Activated naive CD4-positive, alpha-beta T cell treated with anti-CD3 and anti-CD28 coated beads for 36 hours (primary cell): Measurements from ENCODE around the gene HMSD. TPM values are rescaled to one million over a fixed set of nuclear protein-coding genes. Genes with fewer than 3 reads are reported as not detected.
A peak's percentile ranks its signal among the peaks of the same experiment; 100 is the strongest.

Experiments
- CTCF ChIA-PET: fragments of 350-600 bp; sonication (Branson Sonifier 250); formaldehyde crosslinking; loops from one replicate; lab custom pipeline; 2021; ENCODE audit warnings: antibody characterized with exemption; lab: Charles Lee
- DNase-seq: peaks from one replicate; pipeline ENCODE4 v3.0.0-alpha.2; 2020
- H3K27ac Mint-ChIP-seq: one replicate; pipeline ENCODE4 v1.8.0; 2021; ENCODE audit warnings: mild to moderate bottlenecking, mixed read lengths
- H3K27me3 Mint-ChIP-seq: one replicate; pipeline ENCODE4 v1.8.0; 2021; ENCODE audit warnings: low read depth, mixed read lengths
- H3K36me3 Mint-ChIP-seq: one replicate; pipeline ENCODE4 v1.8.0; 2021; ENCODE audit warnings: low read depth, mixed read lengths
- H3K4me1 Mint-ChIP-seq: one replicate; pipeline ENCODE4 v1.8.0; 2021; ENCODE audit warnings: low read depth, mixed read lengths
- H3K4me3 Mint-ChIP-seq: one replicate; pipeline ENCODE4 v1.8.0; 2021; ENCODE audit warnings: mild to moderate bottlenecking, moderate library complexity, mixed read lengths
- H3K9me3 Mint-ChIP-seq: one replicate; pipeline ENCODE4 v1.8.0; 2021; ENCODE audit warnings: mixed read lengths
- intact Hi-C: fragments of 100-400 bp; cut with micrococcal nuclease; formaldehyde crosslinking; loops from one replicate; pipeline ENCODE4 v1.15.1; 2023
- total RNA-seq, 2 experiments: library from RNA; stranded (reverse); gene quantifications; one replicate each; pipeline ENCODE4 v1.2.3, GENCODE V29; 2021

Gene HMSD
- total RNA-seq, 2 experiments from 2014 or later, result 25.0 to 31.7 TPM

DNA sequence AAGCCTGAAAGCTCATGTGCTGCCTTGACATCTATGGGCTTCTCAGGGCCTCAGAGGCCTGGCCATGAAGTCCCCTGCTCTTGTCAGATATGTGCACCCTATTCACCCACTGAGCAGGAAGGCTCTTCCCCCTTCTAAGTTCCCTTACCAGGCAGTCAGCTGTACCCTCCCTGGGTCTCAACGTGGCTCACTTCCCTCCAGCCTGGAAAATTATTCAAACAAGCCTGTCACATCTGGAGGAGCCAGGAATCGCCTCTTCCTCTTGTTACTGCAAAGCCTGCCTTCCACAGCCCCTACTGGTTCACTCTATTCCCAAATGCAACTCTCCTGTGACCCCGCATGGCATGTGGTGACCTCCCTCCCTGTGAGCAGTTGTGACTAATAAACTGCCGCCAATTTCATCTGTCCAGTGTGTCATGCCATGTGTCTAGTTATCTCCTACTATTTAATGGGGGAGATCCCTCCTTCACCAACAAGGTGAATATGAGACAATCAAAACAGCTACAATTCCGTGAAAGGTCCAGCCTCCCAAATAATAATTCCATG lies 12.4 kb downstream of the HMSD start:
- CTCF ChIA-PET, result interaction anchor here (0.9 to 5.7 kb wide), 4 partner anchors 8 to 64 kb away, joined by 3 to 55 read pairs (median 20); no protein-coding TSS in a partner anchor
- no peak overlapping the region for H3K27ac Mint-ChIP-seq

DNA sequence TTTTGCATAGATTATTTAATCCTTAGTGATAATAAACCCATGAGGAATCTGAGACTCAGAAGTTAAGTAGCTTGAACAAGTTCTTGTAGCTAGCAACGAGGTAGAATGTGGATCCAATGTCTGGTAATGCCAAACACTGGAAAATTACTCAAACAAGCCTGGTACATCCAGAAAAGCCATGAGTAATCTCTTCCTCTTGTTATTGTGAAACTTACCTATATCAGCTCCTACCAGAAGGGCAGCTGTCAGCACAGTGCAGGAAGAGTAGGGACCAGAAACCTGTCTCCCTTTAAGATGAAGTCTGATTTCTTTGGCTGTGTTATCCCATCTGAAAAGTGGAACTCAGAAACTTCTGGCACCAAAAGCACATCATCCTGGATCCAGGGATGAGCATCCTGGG lies 13.0 kb downstream of the HMSD start:
- no peaks in the 10 kb centered on the region for H3K9me3 Mint-ChIP-seq
- H3K4me3 Mint-ChIP-seq, result no peak overlapping the region
- intact Hi-C loops, result no loop called here
- H3K27me3 Mint-ChIP-seq, result peaks cover 14% of the 10 kb centered on the region
- H3K4me1 Mint-ChIP-seq, result peaks cover 13% of the 10 kb centered on the region
- CTCF ChIA-PET, result interaction anchor here (0.9 to 5.7 kb wide), 8 partner anchors 8 to 65 kb away, joined by 3 to 55 read pairs (median 9); no protein-coding TSS in a partner anchor
- H3K27ac Mint-ChIP-seq, result no peak overlapping the region
- H3K36me3 Mint-ChIP-seq, result no peaks in the 10 kb centered on the region
- no peak for DNase-seq

More for the DNA sequence above, 12.4 kb downstream of the HMSD start:
- DNase-seq, result no peak
- peaks cover 13% of the 10 kb centered on the region for H3K4me1 Mint-ChIP-seq
- H3K27me3 Mint-ChIP-seq, result peaks cover 18% of the 10 kb centered on the region
- no peaks in the 10 kb centered on the region for H3K9me3 Mint-ChIP-seq
- intact Hi-C loops, result no loop called here
- no peaks in the 10 kb centered on the region for H3K36me3 Mint-ChIP-seq
- no peak overlapping the region for H3K4me3 Mint-ChIP-seq

DNA sequence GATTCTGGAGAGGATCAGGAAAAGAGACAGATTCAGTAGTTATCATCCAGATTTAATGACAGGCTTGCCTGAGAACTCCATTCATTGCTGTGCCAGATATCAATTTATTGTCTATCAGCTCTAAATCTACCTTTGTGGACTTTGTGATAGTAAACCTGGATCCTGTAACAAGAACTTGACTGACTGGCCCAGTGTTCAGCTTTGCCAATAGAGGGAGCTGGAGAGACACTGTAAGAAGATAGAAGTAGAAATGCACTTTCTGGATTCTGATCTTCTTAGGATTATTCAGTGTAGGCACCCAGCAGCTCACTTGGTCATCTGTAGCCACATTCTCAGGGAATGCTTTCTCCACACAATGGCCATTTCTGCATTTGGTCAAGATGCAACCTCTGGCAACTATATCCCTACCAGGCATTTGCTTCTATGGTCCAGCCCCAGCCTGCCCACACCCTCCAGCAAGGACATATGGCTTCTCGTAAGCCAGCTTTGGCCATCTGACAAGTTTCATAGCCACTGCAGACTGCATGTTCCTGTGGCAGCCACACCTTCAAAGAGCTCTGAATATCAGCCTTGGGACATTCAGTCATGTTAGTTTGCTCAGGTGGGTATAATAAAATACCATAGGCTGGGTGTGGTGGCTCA lies 14.6 kb downstream of the HMSD start:
- intact Hi-C loops, result loop anchor here (1.0 kb wide), 4 partner anchors 12 to 31 kb away; no protein-coding TSS in a partner anchor
- Mint-ChIP-seq H3K4me1 (peaks cover 16% of the 10 kb centered on the region), H3K27me3 (peaks cover 11% of the 10 kb centered on the region), H3K9me3 (no peaks in the 10 kb centered on the region), H3K4me3 (no peak overlapping the region), H3K27ac (no peak overlapping the region), H3K36me3 (no peaks in the 10 kb centered on the region)
- peak; percentile 70 for DNase-seq
- CTCF ChIA-PET, result interaction anchor here (0.7 to 5.7 kb wide), 22 partner anchors 9 to 453 kb away, joined by 3 to 55 read pairs (median 4); no protein-coding TSS in a partner anchor

DNA sequence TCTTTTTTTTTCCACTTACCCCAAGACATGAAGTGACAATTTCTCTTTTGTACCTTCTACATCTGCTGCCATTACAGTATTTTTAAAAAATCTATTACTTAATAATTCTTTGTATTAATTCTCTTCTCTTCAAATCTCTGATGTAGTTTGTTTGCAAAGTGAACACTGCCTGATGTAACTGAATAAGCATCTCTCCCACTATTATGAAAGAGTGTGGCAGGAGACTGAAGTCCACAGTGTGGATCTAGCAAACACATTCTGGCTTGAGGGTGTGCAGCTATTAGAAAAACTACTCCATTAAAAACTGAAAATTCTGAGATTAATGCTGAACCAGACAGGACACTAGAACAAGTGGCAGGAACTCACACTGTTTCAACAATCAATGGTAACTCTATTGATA lies 15.8 kb downstream of the HMSD start:
- CTCF ChIA-PET, result interaction anchor here (0.6 to 5.7 kb wide), 7 partner anchors 10 to 30 kb away, joined by 3 to 55 read pairs (median 11); no protein-coding TSS in a partner anchor
- H3K27ac Mint-ChIP-seq, result no peak overlapping the region
- H3K9me3 Mint-ChIP-seq, result no peaks in the 10 kb centered on the region
- H3K27me3 Mint-ChIP-seq, result peaks cover 4% of the 10 kb centered on the region
- H3K36me3 Mint-ChIP-seq, result peaks cover 4% of the 10 kb centered on the region
- no peak for DNase-seq
- H3K4me1 Mint-ChIP-seq, result peaks cover 26% of the 10 kb centered on the region
- no peak overlapping the region for H3K4me3 Mint-ChIP-seq
- intact Hi-C loops, result no loop called here

DNA sequence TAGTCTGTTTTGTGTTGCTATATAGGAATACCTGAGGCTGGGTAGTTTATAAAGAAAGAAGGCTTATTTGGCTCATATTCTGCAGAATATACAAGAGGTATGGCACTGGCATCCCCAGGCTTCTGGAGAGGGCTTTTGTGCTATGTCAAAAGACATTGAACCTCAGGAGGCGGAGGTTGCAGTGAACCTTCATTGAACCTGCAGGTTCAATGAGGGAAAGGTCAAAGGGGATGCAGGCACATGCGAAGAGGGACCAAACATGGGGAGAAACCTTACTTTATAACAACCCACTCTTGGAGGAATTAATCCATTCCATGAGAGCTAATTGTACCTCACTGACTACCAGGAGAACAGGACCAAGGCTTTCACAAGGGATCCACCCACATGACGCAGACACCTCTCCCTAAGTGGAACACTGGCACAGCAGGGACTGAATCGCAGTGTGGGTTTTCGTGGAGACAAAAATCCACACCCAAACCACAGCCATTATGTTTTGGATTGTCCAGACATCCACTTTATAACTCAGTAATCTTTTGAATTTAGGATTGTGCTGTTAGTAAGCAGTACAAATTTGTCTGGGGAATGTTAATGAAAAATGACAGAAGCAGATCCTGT lies 16.7 kb downstream of the HMSD start:
- Mint-ChIP-seq H3K4me3 (no peak overlapping the region), H3K27me3 (no peaks in the 10 kb centered on the region), H3K4me1 (peaks cover 30% of the 10 kb centered on the region), H3K9me3 (no peaks in the 10 kb centered on the region), H3K36me3 (peaks cover 4% of the 10 kb centered on the region), H3K27ac (no peak overlapping the region)
- CTCF ChIA-PET, result interaction anchor here (0.6 to 3.7 kb wide), 2 partner anchors 14 to 31 kb away, joined by 3 to 20 read pairs; no protein-coding TSS in a partner anchor
- no peak for DNase-seq
- intact Hi-C loops, result no loop called here

DNA sequence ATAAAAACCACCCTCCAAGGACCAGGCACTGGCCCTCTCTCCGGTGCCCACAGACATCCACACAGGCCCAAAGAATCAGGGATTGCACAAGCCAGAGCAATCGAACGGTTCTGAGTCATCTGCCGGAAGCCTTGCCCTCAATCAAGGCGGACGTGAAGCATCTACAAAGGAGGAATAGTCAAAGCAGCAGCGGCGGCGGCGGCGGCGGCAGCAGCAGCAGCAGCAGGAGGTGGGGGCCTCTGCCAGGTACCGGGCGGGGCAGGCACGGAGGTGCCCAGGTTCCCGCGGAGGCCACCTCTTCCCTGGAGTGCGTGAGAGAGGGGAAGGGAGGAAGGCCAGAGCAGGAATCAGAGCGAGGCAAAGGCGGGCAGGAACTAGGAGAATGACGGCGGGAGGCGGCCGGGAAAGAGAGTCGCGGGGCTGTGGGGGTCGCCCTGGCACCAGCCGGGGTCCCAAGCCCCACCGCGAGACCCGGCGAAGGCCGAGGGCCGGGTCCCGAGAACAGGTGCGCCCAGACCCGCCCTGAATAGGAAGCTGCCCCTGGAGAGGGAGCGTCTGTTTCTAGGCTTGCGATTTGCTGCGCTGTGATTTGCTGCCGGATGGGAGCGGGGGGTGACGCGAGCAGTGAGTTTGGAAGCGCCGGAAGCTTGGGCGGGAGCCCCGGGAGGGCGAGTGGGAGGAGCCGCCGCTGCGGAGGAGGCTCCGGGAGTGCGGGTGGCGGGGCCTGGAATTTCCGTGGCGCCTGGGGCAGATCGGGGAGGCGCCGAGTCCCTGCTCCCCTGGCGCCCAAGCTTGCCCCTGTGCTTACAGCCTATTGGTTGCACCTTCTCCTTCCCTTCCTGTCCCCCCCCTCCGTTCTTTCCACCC lies 21.1 kb downstream of the HMSD start, which contains the start of gene SERPINB8:
SERPINB8 (plus strand) TSS at position 140 of the 867 bp plus-strand sequence. CDS start 8,228 bp downstream, outside the sequence.
- intact Hi-C loops, result loop anchor here (1.0 to 10.0 kb wide), 6 partner anchors 21 to 1785 kb away; partner anchors contain the start of genes HMSD, KDSR, PIGN and RELCH
- Mint-ChIP-seq H3K27ac (peak within 1 kb of the TSS; percentile 97), H3K36me3 (peaks cover 4% of the 10 kb centered on the region), H3K27me3 (no peaks in the 10 kb centered on the region), H3K4me3 (peak within 1 kb of the TSS; percentile 93), H3K4me1 (peaks cover 35% of the 10 kb centered on the region), H3K9me3 (no peaks in the 10 kb centered on the region)
- DNase-seq, result peak; percentile 91
- CTCF ChIA-PET, result interaction anchor here (0.9 kb wide), 1 partner anchor 23 kb away, joined by 3 read pairs; no protein-coding TSS in a partner anchor

DNA sequence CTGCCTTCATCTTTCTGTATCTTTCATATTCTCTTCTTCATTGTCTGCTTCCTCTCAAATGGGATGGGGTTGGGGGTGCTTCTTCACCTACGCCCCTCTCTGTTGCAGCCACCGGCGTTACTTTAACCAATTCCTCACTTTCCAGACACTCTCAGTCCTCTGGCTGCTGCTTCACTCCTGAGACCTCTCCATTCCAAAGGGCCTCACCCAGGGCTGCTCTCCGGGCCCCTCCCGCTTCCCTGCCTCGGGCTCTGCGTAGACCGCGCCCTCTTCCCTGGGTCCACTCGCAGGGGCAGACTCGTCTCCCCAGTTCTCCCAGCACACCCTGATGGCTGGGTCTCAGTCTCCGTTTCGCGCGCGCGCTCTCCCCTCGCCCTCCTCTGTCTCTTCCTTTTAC lies 21.7 kb downstream of the HMSD start:
- peak overlapping the region; percentile 97 for H3K27ac Mint-ChIP-seq
- no peaks in the 10 kb centered on the region for H3K27me3 Mint-ChIP-seq
- H3K4me3 Mint-ChIP-seq, result peak overlapping the region; percentile 93
- peaks cover 35% of the 10 kb centered on the region for H3K4me1 Mint-ChIP-seq
- peaks cover 4% of the 10 kb centered on the region for H3K36me3 Mint-ChIP-seq
- intact Hi-C loops, result loop anchor here (1.0 to 10.0 kb wide), 6 partner anchors 22 to 1786 kb away; partner anchors contain the start of genes HMSD, KDSR, PIGN and RELCH
- no peak for DNase-seq
- CTCF ChIA-PET, result interaction anchor here (0.9 kb wide), 1 partner anchor 23 kb away, joined by 3 read pairs; no protein-coding TSS in a partner anchor
- no peaks in the 10 kb centered on the region for H3K9me3 Mint-ChIP-seq

DNA sequence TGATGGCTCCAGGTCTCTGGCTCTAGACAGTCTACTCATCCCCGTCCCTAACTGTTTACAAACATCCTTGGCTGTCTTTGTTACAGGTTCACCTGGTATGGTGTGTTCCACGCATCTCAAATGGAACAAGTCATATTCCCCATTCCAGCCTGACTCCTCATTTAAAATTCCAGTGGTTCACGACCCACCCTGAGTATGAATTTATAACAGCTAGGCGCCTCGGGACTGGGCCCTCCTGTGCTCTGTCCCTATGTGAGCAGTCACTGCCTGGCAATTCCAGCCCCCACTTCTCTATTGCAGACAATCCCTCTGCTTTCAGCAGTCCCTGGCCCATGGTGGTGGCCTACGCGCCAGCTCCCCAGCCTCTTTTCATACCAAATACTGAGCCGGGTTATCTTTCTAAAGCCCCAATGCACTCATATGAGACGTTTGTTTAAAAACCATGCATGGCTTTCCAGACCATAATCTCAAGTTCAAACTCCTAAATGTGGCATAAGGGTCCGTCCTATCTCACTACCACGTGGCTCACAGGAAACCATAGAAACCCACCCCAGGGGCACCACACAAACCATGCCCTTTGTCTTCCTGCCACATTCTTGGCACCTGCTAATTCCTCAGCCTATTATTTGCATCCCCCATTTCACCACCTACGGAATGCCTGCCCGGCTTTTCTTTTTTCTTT lies 22.4 kb downstream of the HMSD start:
- H3K27me3 Mint-ChIP-seq, result no peaks in the 10 kb centered on the region
- no peak for DNase-seq
- H3K36me3 Mint-ChIP-seq, result peaks cover 4% of the 10 kb centered on the region
- CTCF ChIA-PET, result no interaction called here
- H3K4me1 Mint-ChIP-seq, result peaks cover 35% of the 10 kb centered on the region
- peak overlapping the region; percentile 97 for H3K27ac Mint-ChIP-seq
- H3K4me3 Mint-ChIP-seq, result peak overlapping the region; percentile 93
- intact Hi-C loops, result loop anchor here (2.0 to 10.0 kb wide), 3 partner anchors 651 to 1787 kb away; partner anchors contain the start of genes PIGN and RELCH
- no peaks in the 10 kb centered on the region for H3K9me3 Mint-ChIP-seq

DNA sequence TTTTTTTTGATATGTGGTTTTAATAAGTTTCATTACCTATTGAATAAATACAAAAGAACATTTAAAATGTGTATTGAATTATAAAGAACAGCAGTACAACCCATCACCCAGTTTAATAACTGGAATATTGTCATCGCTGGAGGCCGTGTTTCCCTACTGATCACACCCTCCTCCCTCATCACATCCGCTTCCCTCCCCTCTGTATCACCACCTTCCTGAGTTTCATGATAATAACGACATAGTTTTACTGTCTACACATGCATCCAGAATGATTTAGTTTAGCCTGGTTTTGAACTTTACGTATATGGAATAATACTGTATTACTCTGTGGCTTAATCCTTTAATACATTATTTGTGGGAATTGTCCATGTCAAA lies 22.9 kb downstream of the HMSD start:
- Mint-ChIP-seq H3K36me3 (peaks cover 4% of the 10 kb centered on the region), H3K4me3 (no peak overlapping the region), H3K9me3 (no peaks in the 10 kb centered on the region), H3K27ac (no peak overlapping the region), H3K27me3 (no peaks in the 10 kb centered on the region), H3K4me1 (peaks cover 35% of the 10 kb centered on the region)
- DNase-seq, result no peak
- CTCF ChIA-PET, result interaction anchor here (0.6 to 1.0 kb wide), 2 partner anchors 8 to 129 kb away, joined by 3 to 4 read pairs; no protein-coding TSS in a partner anchor
- intact Hi-C loops, result loop anchor here (5.0 to 10.0 kb wide), 2 partner anchors 760 to 1787 kb away; partner anchors contain the start of genes PIGN and RELCH

DNA sequence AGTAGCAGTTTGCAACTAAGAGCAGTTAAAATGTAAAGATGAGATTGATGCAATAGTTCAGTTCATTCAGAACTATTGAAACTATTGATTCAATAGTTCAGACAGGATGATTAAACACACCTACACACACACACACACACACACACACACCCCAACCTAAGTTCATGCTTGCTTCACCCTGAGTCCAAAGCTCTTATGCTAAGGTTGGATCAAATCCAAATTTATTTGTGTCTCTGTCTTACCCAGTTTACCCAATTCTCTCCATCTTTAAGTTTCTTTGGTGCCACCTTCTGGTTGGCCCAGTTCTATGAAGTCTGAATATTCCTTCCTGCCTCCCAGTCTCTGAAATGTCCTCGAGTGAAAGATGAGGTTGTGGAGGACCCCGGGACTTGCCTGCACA lies 25.9 kb downstream of the HMSD start:
- H3K4me3 Mint-ChIP-seq, result no peak overlapping the region
- H3K9me3 Mint-ChIP-seq, result no peaks in the 10 kb centered on the region
- no peak overlapping the region for H3K27ac Mint-ChIP-seq
- peak; percentile 67 for DNase-seq
- no peaks in the 10 kb centered on the region for H3K27me3 Mint-ChIP-seq
- CTCF ChIA-PET, result interaction anchor here (1.2 to 4.4 kb wide), 7 partner anchors 10 to 456 kb away, joined by 3 to 55 read pairs (median 11); no protein-coding TSS in a partner anchor
- peaks cover 27% of the 10 kb centered on the region for H3K4me1 Mint-ChIP-seq
- H3K36me3 Mint-ChIP-seq, result no peaks in the 10 kb centered on the region
- intact Hi-C loops, result loop anchor here (1.0 to 10.0 kb wide), 8 partner anchors 12 to 1790 kb away; partner anchors contain the start of genes PIGN and RELCH
